NCI-H1092 (cell line): ENCODE data around the gene KIF15.
"Not testable (repeated sequence)": the region's sequence is repeated elsewhere in the genome, so short reads cannot be mapped to it uniquely, and the experiment has no call there.

Experiments
- DNase-seq: peaks from one replicate; lab custom pipeline; 2025; lab: John Stamatoyannopoulos, UW

Gene KIF15, protein sequence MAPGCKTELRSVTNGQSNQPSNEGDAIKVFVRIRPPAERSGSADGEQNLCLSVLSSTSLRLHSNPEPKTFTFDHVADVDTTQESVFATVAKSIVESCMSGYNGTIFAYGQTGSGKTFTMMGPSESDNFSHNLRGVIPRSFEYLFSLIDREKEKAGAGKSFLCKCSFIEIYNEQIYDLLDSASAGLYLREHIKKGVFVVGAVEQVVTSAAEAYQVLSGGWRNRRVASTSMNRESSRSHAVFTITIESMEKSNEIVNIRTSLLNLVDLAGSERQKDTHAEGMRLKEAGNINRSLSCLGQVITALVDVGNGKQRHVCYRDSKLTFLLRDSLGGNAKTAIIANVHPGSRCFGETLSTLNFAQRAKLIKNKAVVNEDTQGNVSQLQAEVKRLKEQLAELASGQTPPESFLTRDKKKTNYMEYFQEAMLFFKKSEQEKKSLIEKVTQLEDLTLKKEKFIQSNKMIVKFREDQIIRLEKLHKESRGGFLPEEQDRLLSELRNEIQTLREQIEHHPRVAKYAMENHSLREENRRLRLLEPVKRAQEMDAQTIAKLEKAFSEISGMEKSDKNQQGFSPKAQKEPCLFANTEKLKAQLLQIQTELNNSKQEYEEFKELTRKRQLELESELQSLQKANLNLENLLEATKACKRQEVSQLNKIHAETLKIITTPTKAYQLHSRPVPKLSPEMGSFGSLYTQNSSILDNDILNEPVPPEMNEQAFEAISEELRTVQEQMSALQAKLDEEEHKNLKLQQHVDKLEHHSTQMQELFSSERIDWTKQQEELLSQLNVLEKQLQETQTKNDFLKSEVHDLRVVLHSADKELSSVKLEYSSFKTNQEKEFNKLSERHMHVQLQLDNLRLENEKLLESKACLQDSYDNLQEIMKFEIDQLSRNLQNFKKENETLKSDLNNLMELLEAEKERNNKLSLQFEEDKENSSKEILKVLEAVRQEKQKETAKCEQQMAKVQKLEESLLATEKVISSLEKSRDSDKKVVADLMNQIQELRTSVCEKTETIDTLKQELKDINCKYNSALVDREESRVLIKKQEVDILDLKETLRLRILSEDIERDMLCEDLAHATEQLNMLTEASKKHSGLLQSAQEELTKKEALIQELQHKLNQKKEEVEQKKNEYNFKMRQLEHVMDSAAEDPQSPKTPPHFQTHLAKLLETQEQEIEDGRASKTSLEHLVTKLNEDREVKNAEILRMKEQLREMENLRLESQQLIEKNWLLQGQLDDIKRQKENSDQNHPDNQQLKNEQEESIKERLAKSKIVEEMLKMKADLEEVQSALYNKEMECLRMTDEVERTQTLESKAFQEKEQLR (N-terminal part only)

DNA sequence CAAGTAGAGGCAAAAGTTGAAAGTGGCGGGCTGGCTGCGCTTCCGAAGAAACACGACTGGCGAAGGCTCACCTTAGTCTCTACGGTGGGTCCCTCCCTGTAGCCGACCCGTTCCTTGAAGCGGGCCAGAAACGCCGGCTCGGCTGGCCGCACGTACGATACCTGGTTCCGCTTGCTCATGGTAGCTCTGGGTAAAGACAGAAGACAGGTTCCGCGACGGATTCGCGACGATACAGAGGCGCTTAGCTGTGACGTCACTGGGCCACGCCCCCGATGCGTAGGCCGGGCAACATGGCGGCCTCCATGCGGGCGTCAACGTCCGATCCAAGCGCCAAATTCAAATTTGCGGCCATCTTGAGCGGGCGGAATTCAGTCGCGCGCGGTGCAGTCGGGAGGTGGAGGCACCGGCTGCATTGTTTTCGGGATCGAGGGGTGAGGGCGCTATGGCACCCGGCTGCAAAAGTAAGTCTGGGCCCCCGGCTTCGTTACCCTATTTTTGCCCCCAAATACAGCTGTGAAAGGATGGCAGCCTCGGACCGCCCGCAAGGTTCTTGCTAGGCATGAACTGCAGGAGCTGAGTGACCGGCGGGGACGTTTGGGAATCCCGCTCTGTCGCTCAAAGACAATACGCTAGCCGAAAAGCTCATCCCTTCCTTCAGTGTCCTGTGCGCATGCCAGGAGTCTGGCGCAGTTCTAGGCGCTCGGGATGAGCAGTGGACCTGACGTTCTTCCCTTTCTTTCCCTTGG, at the start of gene KIF15, which contains the start of gene KIAA1143:
Gene KIF15 (plus strand): TSS at position 371 of the 746 bp plus-strand sequence. CDS start 72 bp downstream, at position 443.
Gene KIAA1143 (minus strand): TSS at position 196 of the 746 bp plus-strand sequence. CDS start 17 bp downstream, at position 179.
- DNase-seq = peak; percentile 93

GRCh38 chr3:44712455-44713075, 49.0 kb upstream of the KIF15 start, which contains the start of gene ZNF502:
Gene ZNF502, plus strand, starts transcription at chr3:44712660. Its CDS starts 7,602 bp downstream, at chr3:44720262.
- DNase-seq = peak; percentile 73

GRCh38 chr3:44721231-44722102, 40.1 kb upstream of the KIF15 start:
- DNase-seq = no peak

DNA sequence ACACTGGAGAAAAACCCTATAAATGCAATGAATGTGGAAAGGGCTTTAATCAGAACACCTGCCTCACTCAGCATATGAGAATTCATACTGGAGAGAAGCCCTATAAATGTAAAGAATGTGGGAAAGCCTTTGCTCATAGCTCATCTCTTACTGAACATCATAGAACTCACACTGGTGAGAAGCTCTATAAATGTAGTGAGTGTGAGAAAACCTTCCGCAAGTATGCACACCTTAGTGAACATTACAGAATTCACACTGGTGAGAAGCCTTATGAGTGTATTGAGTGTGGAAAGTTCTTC, 39.5 kb upstream of the KIF15 start:
- no peak for DNase-seq

GRCh38 chr3:44729384-44729910, 32.1 kb upstream of the KIF15 start, which contains the start of gene ZNF501:
Gene ZNF501, plus strand, starts transcription at chr3:44729635. Its CDS starts 4,787 bp downstream, at chr3:44734422.
- DNase-seq = peak; percentile 86

GRCh38 chr3:44734646-44735168, 26.9 kb upstream of the KIF15 start:
- no peak for DNase-seq

GRCh38 chr3:44761101-44761423, 532 bp upstream of the KIF15 start:
- DNase-seq = no peak

DNA sequence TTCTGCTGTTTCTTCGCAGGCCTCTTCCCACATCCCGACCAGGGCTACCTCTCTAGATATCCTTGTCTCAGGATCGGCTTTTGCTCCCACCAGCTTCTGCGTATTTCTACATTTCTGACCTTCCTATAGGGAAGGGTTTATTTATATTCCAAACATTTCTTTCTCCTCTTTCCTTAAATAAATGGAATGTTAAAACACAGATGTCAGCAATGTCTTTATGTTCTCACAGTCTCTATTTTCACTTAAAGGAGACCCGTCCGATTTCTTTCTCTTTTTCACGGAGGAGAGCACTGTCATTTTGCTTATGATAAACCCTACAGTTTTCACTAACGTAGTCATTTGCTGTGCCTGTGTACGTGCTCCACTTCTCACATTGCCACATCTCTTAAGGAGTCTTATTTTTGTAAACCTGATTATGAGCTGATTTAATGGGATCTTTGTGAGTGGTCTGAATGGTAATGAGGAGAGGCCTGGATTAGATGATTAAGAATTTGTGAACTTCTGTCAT, 630 bp downstream of the KIF15 start:
- DNase-seq = no peak

GRCh38 chr3:44762690-44763089, 1.1 kb downstream of the KIF15 start:
- no peak for DNase-seq

DNA sequence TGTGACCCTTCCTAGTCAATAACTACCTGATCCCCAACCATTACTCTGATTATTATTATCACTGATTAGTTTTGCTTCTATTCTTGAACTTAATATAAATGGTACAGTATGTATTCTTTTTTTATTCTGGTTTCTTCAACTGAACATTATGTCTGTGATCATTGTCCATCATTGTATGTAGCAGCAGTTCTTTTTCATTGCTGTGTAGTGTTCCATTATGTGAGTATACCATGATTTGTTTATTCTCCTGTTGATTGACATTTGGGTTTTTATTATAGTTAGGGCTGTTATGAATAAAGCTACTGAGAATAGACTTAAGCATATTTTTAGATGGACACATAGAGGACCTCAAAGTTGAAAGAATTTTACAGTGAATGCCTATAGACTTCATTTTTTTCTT, 2.7 kb downstream of the KIF15 start:
- DNase-seq = no peak

- no peak for DNase-seq
Observed at GRCh38 chr3:44771424-44772098, 10.0 kb downstream of the KIF15 start.

- no peak for DNase-seq
Observed at GRCh38 chr3:44772099-44772442, 10.5 kb downstream of the KIF15 start.

GRCh38 chr3:44782891-44783290, 21.3 kb downstream of the KIF15 start:
- DNase-seq = no peak

DNA sequence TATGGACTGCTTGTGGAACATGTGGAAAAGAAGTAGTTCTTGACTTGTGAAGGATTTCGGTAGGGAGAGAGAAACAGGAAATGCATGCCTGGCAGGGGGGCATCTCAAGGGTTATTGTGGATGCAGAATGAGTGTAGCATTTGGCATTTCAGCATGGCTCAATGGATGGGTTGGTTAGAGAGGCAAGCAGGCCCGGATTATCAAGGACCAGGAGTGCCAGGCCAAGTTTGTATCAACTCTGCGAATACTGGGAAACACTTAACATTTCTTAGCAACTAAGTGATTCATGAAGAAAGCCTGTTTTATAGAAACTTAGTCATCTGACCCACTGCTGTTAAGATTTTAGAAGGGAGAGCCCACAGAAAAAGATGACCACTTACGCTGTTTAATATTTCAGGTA, 33.6 kb downstream of the KIF15 start:
- no peak for DNase-seq

DNA sequence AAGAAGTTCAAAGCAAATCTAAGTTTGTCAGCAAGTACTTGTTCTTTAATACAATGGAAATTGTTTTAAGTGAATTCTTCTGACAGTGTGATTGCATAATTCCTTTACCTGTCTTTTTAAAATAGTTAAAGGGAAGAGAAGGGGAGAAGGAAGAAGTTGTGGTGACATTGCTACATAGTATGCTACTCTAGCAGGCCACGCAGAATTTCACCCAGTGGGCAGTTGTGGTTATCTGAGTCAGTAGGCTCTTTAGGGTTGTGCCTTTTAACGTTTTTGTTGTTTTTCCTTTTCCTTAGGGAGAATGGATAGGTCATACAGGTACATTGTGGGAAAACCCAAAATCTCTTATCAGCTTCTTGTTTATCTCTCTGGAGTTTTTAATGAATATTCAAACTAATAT, 40.4 kb downstream of the KIF15 start:
- DNase-seq = no peak

- DNase-seq = no peak
Observed at GRCh38 chr3:44803298-44803697, 41.7 kb downstream of the KIF15 start.

DNA sequence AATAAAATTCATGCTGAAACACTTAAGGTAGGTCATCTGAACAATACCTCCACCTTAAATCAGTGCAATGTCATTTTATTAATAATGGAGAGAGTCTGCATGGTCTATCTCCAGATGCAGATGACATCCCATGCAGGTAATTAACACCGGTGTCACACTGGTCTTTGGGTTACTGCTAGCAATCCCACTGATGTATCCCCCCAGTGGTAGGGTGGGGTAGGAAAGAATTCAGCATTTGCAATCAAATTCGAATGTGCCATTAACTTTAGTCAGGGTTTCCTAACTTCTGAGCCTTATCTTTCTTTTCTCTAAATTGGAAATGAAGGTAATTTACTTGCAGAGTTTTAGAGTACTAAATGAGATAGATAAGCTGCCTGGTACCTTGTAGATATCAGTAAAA, 44.4 kb downstream of the KIF15 start:
- no peak for DNase-seq

- DNase-seq = no peak
Observed at GRCh38 chr3:44814751-44815150, 53.2 kb downstream of the KIF15 start.

DNA sequence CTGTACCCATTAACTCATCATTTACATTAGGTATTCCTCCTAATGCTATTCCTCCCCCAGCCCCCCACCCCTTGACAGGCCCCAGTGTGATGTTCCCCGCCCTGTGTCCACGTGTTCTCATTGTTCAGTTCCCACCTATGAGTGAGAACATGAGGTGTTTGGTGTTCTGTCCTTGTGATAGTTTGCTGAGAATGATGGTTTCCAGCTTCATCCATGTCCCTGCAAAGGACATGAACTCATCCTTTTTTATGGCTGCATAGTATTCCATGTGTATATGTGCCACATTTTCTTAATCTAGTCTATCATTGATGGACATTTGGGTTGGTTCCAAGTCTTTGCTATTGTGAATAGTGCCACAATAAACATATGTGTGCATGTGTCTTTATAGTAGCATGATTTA, 54.7 kb downstream of the KIF15 start:
- not testable (repeated sequence) for DNase-seq
